ENCODE data around the gene FBXL17. TPM values are rescaled to one million over a fixed set of nuclear protein-coding genes. Genes with fewer than 3 reads are reported as not detected.
"Not testable (repeated sequence)": the region's sequence is repeated elsewhere in the genome, so short reads cannot be mapped to it uniquely, and the experiment has no call there.

The FBXL17 gene
- total RNA-seq, 2 experiments from 2014 or later, result 3.1 to 6.6 TPM

- Mint-ChIP-seq H3K27me3 (no peaks in the 10 kb centered on the region), H3K4me1 (no peaks in the 10 kb centered on the region), H3K4me3 (no peak overlapping the region), H3K36me3 (ENCODE audit: low read depth) (no peaks in the 10 kb centered on the region), H3K9me3 (ENCODE audit: low read depth) (no peaks in the 10 kb centered on the region), H3K27ac (no peak overlapping the region)
- intact Hi-C loops (cut with DNase I, micrococcal nuclease), result no loop called here
- ATAC-seq, result no peak
- CTCF ChIA-PET, result interaction anchor here (0.6 to 1.2 kb wide), 2 partner anchors 27 to 66 kb away, joined by 3 to 5 read pairs; no protein-coding TSS in a partner anchor
- no peak for DNase-seq
- POLR2A ChIA-PET, result no interaction called here
These were observed 188.7 kb downstream of the FBXL17 start for GRCh38 chr5:108193021-108193795.

GRCh38 chr5:108184940-108185339 is 197.0 kb downstream of the FBXL17 start:
- no peaks in the 10 kb centered on the region for H3K4me1 Mint-ChIP-seq
- DNase-seq, result no peak
- H3K9me3 Mint-ChIP-seq (ENCODE audit: low read depth), result no peaks in the 10 kb centered on the region
- ATAC-seq, result no peak
- peaks cover 12% of the 10 kb centered on the region for H3K36me3 Mint-ChIP-seq (ENCODE audit: low read depth)
- CTCF ChIA-PET, result interaction anchor here (0.6 to 0.9 kb wide), 2 partner anchors 39 to 48 kb away, joined by 3 to 4 read pairs; no protein-coding TSS in a partner anchor
- no peaks in the 10 kb centered on the region for H3K27me3 Mint-ChIP-seq
- H3K4me3 Mint-ChIP-seq, result no peak overlapping the region
- POLR2A ChIA-PET, result no interaction called here
- no peak overlapping the region for H3K27ac Mint-ChIP-seq
- intact Hi-C loops (cut with DNase I, micrococcal nuclease), result no loop called here

GRCh38 chr5:108181975-108182374 is 199.9 kb downstream of the FBXL17 start:
- POLR2A ChIA-PET, result no interaction called here
- no peaks in the 10 kb centered on the region for H3K4me1 Mint-ChIP-seq
- no peaks in the 10 kb centered on the region for H3K27me3 Mint-ChIP-seq
- intact Hi-C loops (cut with DNase I, micrococcal nuclease), result no loop called here
- no peak overlapping the region for H3K27ac Mint-ChIP-seq
- no peak overlapping the region for H3K4me3 Mint-ChIP-seq
- H3K9me3 Mint-ChIP-seq (ENCODE audit: low read depth), result no peaks in the 10 kb centered on the region
- ATAC-seq (no peak), DNase-seq (no peak)
- CTCF ChIA-PET, result interaction anchor here (1.2 kb wide), 1 partner anchor 79 kb away, joined by 5 read pairs; no protein-coding TSS in a partner anchor
- H3K36me3 Mint-ChIP-seq (ENCODE audit: low read depth), result peaks cover 12% of the 10 kb centered on the region

- no peaks in the 10 kb centered on the region for H3K9me3 Mint-ChIP-seq (ENCODE audit: low read depth)
- no peaks in the 10 kb centered on the region for H3K36me3 Mint-ChIP-seq (ENCODE audit: low read depth)
- ChIA-PET POLR2A (no interaction called here), CTCF (interaction anchor here (1.0 kb wide), 1 partner anchor 17 kb away, joined by 5 read pairs; no protein-coding TSS in a partner anchor)
- no peaks in the 10 kb centered on the region for H3K27me3 Mint-ChIP-seq
- H3K4me1 Mint-ChIP-seq, result no peaks in the 10 kb centered on the region
- intact Hi-C loops (cut with DNase I, micrococcal nuclease), result no loop called here
- no peak overlapping the region for H3K4me3 Mint-ChIP-seq
- no peak for ATAC-seq
- H3K27ac Mint-ChIP-seq, result no peak overlapping the region
- DNase-seq, result no peak
These were observed 207.6 kb downstream of the FBXL17 start for GRCh38 chr5:108174286-108174685.

GRCh38 chr5:108171759-108172158 is 210.1 kb downstream of the FBXL17 start:
- DNase-seq (no peak), ATAC-seq (no peak)
- Mint-ChIP-seq H3K4me1 (no peaks in the 10 kb centered on the region), H3K4me3 (no peak overlapping the region), H3K27ac (no peak overlapping the region), H3K9me3 (ENCODE audit: low read depth) (no peaks in the 10 kb centered on the region), H3K27me3 (no peaks in the 10 kb centered on the region), H3K36me3 (ENCODE audit: low read depth) (no peaks in the 10 kb centered on the region)
- ChIA-PET CTCF (no interaction called here), POLR2A (no interaction called here)
- intact Hi-C loops (cut with DNase I, micrococcal nuclease), result no loop called here

GRCh38 chr5:108168915-108169314 is 213.0 kb downstream of the FBXL17 start:
- intact Hi-C loops (cut with DNase I, micrococcal nuclease), result no loop called here
- POLR2A ChIA-PET, result no interaction called here
- ATAC-seq, result no peak
- CTCF ChIA-PET, result interaction anchor here (0.5 kb wide), 1 partner anchor 213 kb away, joined by 3 read pairs; the partner anchor contains the start of gene FBXL17
- Mint-ChIP-seq H3K36me3 (ENCODE audit: low read depth) (no peaks in the 10 kb centered on the region), H3K9me3 (ENCODE audit: low read depth) (no peaks in the 10 kb centered on the region), H3K27ac (no peak overlapping the region), H3K4me1 (no peaks in the 10 kb centered on the region), H3K27me3 (no peaks in the 10 kb centered on the region), H3K4me3 (no peak overlapping the region)
- no peak for DNase-seq

GRCh38 chr5:108167174-108167573 is 214.7 kb downstream of the FBXL17 start:
- POLR2A ChIA-PET, result no interaction called here
- Mint-ChIP-seq H3K27me3 (no peaks in the 10 kb centered on the region), H3K36me3 (ENCODE audit: low read depth) (no peaks in the 10 kb centered on the region), H3K4me3 (no peak overlapping the region), H3K27ac (no peak overlapping the region), H3K9me3 (ENCODE audit: low read depth) (no peaks in the 10 kb centered on the region), H3K4me1 (no peaks in the 10 kb centered on the region)
- intact Hi-C loops (cut with DNase I, micrococcal nuclease), result no loop called here
- DNase-seq (no peak), ATAC-seq (no peak)
- CTCF ChIA-PET, result no interaction called here

GRCh38 chr5:108164574-108164973 is 217.3 kb downstream of the FBXL17 start:
- H3K4me3 Mint-ChIP-seq, result no peak overlapping the region

GRCh38 chr5:108152854-108153253 is 229.0 kb downstream of the FBXL17 start:
- H3K4me1 Mint-ChIP-seq; H3K4me3 Mint-ChIP-seq; intact Hi-C loops (cut with DNase I, micrococcal nuclease); H3K27me3 Mint-ChIP-seq; POLR2A ChIA-PET; DNase-seq; H3K36me3 Mint-ChIP-seq (ENCODE audit: low read depth); H3K27ac Mint-ChIP-seq; CTCF ChIA-PET; H3K9me3 Mint-ChIP-seq (ENCODE audit: low read depth): not testable (repeated sequence)
- peak; percentile 53 for ATAC-seq

More at GRCh38 chr5:108164574-108164973, 217.3 kb downstream of the FBXL17 start:
- H3K27ac Mint-ChIP-seq, result no peak overlapping the region
- CTCF ChIA-PET, result no interaction called here
- intact Hi-C loops (cut with DNase I, micrococcal nuclease), result no loop called here
- no peak for ATAC-seq
- no peaks in the 10 kb centered on the region for H3K4me1 Mint-ChIP-seq
- POLR2A ChIA-PET, result no interaction called here
- H3K27me3 Mint-ChIP-seq, result no peaks in the 10 kb centered on the region
- H3K36me3 Mint-ChIP-seq (ENCODE audit: low read depth), result no peaks in the 10 kb centered on the region
- no peaks in the 10 kb centered on the region for H3K9me3 Mint-ChIP-seq (ENCODE audit: low read depth)
- no peak for DNase-seq

GRCh38 chr5:108149369-108149768 is 232.5 kb downstream of the FBXL17 start:
- ChIA-PET POLR2A (no interaction called here), CTCF (no interaction called here)
- no peak for DNase-seq
- Mint-ChIP-seq H3K4me1 (no peaks in the 10 kb centered on the region), H3K27me3 (no peaks in the 10 kb centered on the region), H3K27ac (no peak overlapping the region), H3K9me3 (ENCODE audit: low read depth) (peaks cover 2% of the 10 kb centered on the region), H3K4me3 (no peak overlapping the region), H3K36me3 (ENCODE audit: low read depth) (peaks cover 15% of the 10 kb centered on the region)
- no peak for ATAC-seq
- intact Hi-C loops (cut with DNase I, micrococcal nuclease), result no loop called here

- Mint-ChIP-seq H3K36me3 (ENCODE audit: low read depth) (peaks cover 10% of the 10 kb centered on the region), H3K27ac (no peak overlapping the region), H3K27me3 (no peaks in the 10 kb centered on the region), H3K4me1 (no peaks in the 10 kb centered on the region), H3K9me3 (ENCODE audit: low read depth) (no peaks in the 10 kb centered on the region), H3K4me3 (no peak overlapping the region)
- DNase-seq (no peak), ATAC-seq (no peak)
- POLR2A ChIA-PET, result no interaction called here
- CTCF ChIA-PET, result no interaction called here
- intact Hi-C loops (cut with DNase I, micrococcal nuclease), result loop anchor here in 1 of 2 experiments (1.0 kb wide), 1 partner anchor 197 kb away; no protein-coding TSS in a partner anchor
These were observed 233.2 kb downstream of the FBXL17 start for GRCh38 chr5:108148715-108149139.

GRCh38 chr5:108146222-108146621 is 235.7 kb downstream of the FBXL17 start:
- H3K9me3 Mint-ChIP-seq (ENCODE audit: low read depth), result no peaks in the 10 kb centered on the region
- H3K4me1 Mint-ChIP-seq, result no peaks in the 10 kb centered on the region
- ATAC-seq (no peak), DNase-seq (no peak)
- H3K36me3 Mint-ChIP-seq (ENCODE audit: low read depth), result peaks cover 10% of the 10 kb centered on the region
- intact Hi-C loops (cut with DNase I, micrococcal nuclease), result no loop called here
- ChIA-PET CTCF (no interaction called here), POLR2A (interaction anchor here (0.6 kb wide), 1 partner anchor 181 kb away, joined by 3 read pairs; no protein-coding TSS in a partner anchor)
- no peak overlapping the region for H3K27ac Mint-ChIP-seq
- no peak overlapping the region for H3K4me3 Mint-ChIP-seq
- no peaks in the 10 kb centered on the region for H3K27me3 Mint-ChIP-seq
